ENCODE measurements around the gene HLTF. TPM values are rescaled to one million over a fixed set of nuclear protein-coding genes. Genes with fewer than 3 reads are reported as not detected.

The HLTF gene
- total and polyA plus RNA-seq, 2 experiments from 2014 or later: 89.5 to 146 TPM

GRCh38 chr3:149003653-149004305 is 82.6 kb downstream of the HLTF start:
- Histone ChIP-seq H4K20me1 (replicated peaks; ENCODE audit: insufficient read depth) (no peaks in the 10 kb centered on the region), H2AFZ (no peak overlapping the region), H3K36me3 (ENCODE audit: insufficient read depth) (no peaks in the 10 kb centered on the region), H3K27ac (ENCODE audit: low read depth) (0 out of 2 replicates have a peak overlapping the region, but pooled peaks have one; percentile 76), H3F3A (replicated peaks; ENCODE audit: low read depth) (no peaks in the 10 kb centered on the region), H3K4me3 (no peak overlapping the region), H3K4me2 (peak overlapping the region; percentile 64; the same call in 1 of the 2 replicates), H3K4me1 (ENCODE audit: insufficient read depth) (peaks cover 37% of the 10 kb centered on the region), H3K9me2 (ENCODE audit: insufficient read depth) (no peaks in the 10 kb centered on the region), H3K79me2 (replicated peaks; ENCODE audit: insufficient read depth) (no peaks in the 10 kb centered on the region), H3K27me3 (ENCODE audit: insufficient read depth) (no peaks in the 10 kb centered on the region)
- H3K27ac Mint-ChIP-seq: no peak overlapping the region
- peaks cover 10% of the 10 kb centered on the region for H3K36me3 Mint-ChIP-seq (ENCODE audit: low read depth)
- ATAC-seq (peak; percentile 28; the same call in 2 of the 3 replicates), DNase-seq (ENCODE audit: low spot score) (no peak)
- TF ChIP-seq POLR2AphosphoS5 (IDR thresholded peaks at IDR 0.05; ENCODE audit: low read depth) (no peak), ZNF114 (CRISPR knock-in tag; IDR thresholded peaks at IDR 0.05) (no peak), NANOG (IDR thresholded peaks at IDR 0.05; ENCODE audit: borderline replicate concordance) (no peak), STAT1 (IDR thresholded peaks at IDR 0.05; ENCODE audit: unreplicated experiment) (no peak), REST (IDR thresholded peaks at IDR 0.05; ENCODE audit: unreplicated experiment) (no peak), ETS1 (IDR thresholded peaks at IDR 0.05) (no peak), JUNB (IDR thresholded peaks at IDR 0.05; ENCODE audit: unreplicated experiment) (no peak), ZNF331 (CRISPR knock-in tag; IDR thresholded peaks at IDR 0.05; ENCODE audit: low read depth) (no peak), CTCF (conservative IDR thresholded peaks at IDR 0.05; ENCODE audit: low read depth in 2 of 2) (no peak), CREB1 (CRISPR knock-in tag; IDR thresholded peaks at IDR 0.05; ENCODE audit: low read depth) (no peak), EZH2phosphoT487 (IDR thresholded peaks at IDR 0.05; ENCODE audit: unreplicated experiment) (no peak), ZNF462 (CRISPR knock-in tag; IDR thresholded peaks at IDR 0.05) (no peak)
- no peaks in the 10 kb centered on the region for H3K9me3 Mint-ChIP-seq
- H3K4me3 Mint-ChIP-seq: no peak overlapping the region
- H3K27me3 Mint-ChIP-seq (ENCODE audit: insufficient read depth, low read depth, poor library complexity): no peaks in the 10 kb centered on the region
- peaks cover 42% of the 10 kb centered on the region for H3K4me1 Mint-ChIP-seq

Measured in GM23338 (cell line).